ENCODE measurements around the gene NUP210.

NUP210 gene

DNA sequence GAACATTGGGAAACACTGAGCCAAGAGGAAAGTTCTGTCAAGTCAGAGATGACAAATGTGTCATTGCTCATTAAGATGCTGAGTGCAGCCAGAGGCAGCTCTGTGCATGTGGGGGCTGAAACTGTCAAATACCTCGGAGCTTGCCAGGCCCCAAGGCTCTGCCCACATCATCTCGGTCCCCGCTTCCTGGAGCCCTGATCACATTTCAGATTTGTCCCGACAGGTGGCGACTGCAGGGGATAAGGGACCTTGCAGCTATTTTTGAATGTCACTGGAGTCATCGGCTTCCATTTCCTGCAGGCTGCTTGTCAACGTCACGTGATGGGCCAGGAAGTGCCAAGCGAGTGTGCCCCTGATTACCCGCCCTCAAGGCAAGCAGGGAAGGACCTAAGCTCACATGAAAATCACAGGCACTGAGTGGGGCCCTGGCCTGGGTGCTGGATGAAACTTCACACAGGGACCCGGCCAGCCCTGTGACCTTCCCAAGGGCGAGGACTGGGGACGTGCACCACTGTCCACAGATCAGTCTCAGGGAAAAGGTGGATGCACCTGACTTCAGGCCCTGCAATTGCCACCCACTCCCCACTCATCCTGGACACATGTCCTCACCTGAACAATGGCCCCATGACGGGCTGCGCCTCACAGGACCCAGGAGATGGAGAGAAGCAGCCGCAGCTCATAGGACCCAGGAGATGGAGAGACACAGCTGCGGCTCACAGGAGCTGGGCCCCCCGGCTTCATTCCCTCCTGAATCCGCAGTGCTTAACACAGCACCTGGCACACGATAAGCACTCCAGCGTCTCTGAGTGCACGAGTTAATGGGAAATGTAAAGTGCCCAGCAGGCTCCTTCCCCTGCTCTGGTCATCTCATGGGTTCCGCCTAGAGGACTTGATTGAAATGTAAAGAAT lies 73.4 kb downstream of the NUP210 start:
- DNase-seq, result no peak

DNA sequence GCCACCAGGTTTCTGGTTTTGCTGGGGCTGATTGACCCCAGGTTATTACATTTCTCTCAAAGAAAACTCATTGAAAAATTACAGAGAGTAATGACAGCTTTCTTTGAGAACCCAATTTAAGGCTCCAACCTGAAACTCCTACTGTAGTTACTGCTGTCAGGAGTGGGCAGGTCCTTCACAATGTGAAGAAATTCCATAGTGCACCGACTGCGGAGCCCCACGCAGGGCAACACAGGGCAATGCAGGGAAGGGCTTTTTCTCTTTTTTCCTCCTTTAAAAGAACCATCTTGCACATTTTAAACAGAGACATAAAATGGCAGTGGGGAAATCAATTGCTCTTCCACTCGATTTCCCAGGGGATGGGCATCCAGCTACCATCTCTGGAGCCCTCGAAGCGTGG lies 74.3 kb downstream of the NUP210 start:
- no peak for DNase-seq

DNA sequence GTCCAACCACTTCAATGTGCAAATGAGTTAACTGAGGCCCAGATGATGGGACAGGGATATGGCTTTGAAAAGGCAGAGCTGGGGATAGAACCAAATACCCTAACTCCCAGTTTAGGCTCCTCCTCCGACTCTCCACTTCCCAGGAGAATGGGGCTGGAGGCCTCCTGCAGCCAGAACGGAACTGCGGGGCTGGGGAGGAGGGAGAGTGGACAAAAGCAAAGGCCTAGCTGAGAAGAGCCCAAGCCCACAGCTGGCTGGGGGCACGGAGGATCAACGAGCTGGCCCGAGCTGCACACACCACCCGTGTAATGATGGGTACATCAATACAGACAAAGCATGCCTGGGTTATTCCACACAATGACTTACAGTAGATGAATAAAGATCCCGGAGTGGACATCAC lies 74.8 kb downstream of the NUP210 start:
- DNase-seq, result no peak

DNA sequence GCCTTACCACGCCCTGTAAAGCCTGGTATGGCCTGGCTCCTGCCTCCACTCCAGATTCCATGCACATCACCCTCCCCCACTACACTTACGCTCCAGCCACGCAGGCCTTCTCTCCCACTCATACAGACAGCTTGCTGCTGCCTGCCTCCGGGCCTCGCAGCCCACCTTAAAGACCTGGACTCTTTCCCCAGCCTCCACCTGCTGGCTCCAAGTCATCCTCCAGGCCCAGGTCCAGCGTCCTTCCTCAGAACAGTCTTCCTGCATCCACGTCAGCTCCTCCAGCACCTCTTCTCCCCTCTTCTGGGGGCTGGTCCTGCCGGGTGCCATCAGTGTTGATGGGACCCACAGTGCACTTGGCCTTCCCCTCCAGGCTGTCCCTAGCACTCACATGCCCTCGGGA lies 75.5 kb downstream of the NUP210 start:
- no peak for DNase-seq

DNA sequence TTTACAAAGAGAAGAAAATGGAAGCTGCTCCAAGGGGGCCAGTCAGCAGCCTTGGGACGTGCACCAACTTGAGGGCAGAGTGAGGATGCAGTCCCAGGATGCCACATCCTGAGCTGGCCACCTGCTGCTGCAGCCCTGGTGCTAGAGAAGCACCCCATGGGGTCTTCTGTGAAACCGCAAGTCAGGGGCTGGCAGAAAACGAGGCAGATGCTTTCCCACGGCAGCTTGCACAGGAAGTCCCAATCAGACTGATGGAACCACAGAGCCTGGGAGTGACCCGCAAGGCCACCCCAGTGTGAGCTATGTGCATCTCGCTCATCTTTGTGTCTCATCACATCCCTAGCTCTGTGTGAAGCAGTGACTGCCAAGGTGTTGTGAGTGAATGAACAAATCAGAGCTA lies 76.5 kb downstream of the NUP210 start:
- DNase-seq, result peak; percentile 28

DNA sequence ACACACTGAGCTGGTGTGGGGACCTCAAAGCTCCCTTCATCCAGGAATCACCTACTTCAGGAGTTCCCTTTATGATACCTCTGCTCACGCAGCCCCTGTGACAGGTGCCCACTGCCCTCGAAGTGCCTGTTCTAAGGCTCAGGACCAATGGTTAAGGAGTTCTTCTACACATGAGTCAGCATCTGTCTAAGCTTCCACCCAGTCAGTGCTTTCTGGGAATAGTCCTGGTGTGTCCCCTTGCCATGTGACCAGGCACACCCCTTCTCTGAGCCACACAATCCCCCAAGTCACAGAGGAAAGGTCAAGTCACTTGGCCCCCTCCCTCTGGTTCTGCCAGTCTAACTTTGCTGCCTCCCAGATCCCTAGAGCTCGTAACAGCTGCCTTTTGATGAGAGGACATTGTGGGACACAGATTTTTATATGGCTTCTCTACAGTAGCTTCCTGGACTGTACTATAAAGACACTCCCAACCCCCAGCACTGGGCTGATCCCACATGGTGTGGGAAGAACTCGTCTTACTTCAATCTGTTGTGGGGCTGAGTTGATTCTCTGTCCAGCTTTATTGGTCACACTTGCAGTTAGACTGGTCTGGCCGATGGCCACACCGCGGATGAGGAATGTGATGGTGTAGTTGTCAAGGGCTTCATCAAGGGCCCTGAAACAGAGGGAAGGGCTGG lies 78.8 kb downstream of the NUP210 start:
- no peak for DNase-seq

DNA sequence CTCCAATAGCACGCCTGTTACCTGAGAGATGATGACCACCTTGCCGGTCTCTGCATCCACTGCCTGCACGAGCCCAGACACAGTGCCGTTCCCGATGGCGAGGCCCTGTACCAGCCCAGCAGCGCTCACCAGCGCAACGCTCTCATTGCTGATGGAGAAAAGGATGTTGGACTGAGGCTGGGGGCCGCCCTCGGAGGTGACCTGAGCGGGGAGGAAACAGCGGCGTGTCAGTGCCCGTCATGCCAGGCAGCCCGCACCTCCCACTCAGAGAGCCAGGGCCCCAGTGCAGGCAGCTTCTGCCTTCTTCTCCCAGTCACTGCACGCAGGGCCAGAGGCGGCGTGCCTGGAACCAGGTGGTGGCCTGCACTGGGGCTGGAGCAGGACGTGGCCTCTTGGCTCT lies 80.3 kb downstream of the NUP210 start:
- no peak for DNase-seq

DNA sequence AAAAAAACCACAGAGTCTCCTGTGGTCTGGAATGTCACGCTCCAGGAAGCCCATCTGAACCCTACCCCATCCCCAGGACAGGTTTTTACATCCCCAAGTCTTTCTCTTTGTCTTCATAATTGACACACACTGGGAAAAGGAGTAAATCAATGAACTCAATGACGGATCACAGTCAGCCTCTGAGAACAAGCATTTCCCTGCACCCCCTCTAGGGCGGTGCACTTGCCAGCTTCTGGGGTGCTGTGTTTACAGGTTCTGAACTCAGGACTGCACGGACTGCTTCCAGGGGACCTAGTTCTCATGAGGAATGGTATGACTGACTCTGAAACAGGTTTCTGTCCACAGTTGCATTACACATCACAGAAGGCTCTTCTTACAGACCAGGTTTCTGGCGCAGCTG lies 81.1 kb downstream of the NUP210 start:
- no peak for DNase-seq

DNA sequence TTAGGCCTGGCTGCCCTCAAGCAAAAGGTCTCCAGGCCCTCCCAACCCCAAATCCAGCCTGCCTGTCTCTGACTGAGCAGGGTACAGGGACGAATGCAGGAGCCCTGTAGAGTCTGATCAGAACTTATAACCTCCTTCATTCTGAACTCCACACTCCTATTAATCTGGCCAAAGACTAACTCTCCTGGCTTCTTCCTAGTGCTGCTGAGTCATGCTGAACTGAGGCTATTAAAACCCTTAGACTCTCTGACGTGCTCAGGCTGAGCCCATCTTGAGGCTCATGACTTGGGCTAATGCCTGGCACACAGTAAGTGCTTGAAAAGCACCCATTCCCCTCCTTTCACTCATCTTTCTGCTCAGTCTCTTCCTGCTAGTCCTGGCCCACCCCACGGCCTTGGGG lies 81.9 kb downstream of the NUP210 start:
- DNase-seq, result no peak

DNA sequence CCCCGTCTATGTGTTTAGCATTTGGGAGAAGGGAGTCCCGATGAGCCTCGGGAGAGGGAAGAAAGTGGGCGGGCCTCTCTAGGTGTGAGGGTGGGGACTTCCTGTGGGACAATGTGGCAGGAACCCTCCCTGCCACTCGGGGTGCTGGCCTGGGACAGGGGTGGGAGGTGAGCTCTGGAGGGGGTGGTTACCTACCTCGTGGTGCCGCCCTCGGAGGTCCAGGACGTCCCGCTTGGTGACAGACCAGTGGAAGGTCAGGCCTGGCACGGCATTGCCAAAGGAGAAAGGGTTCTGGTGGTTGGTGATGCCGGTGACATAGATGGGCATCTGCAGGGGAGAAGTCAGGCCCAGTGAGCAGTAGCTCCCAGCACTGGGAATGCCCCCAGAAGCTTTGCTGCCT lies 83.5 kb downstream of the NUP210 start:
- no peak for DNase-seq

DNA sequence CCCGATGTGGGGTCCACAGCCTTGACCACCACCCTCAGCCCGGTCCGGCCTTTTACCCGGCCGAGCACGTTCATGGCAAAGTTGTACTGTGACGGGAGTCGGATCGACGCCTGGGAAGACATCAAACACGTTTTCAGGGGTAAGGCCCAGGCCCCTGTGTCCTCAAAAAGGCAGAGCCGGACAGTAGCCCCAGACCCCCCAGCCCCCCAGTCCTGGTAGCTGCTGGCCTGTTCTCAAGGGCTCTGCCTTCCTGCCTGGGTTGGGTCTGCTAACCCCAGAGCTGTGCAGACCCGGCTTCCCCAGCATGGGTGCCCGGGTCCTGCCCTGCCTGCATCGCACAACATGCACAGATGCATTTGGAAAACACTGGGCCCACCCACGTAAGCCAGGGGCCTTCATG lies 84.6 kb downstream of the NUP210 start:
- no peak for DNase-seq

DNA sequence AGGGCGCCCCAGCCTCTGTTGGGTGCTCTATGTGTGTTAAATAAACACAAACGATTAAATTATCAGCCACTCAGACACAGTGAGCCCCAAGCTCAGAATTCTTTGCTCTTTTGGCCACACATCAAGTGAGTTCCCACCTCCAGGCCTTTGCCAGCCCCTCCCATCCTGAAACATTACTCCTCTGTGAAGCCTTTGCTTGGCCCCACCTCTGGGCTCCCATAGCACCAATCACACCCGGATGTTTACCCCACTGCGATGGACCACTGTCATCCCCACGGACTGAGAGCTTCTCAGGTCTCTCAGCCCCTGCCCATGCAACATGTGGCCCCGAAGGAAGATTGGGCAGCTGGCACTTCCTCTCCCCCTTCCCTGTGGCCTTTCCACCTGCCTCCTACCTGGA lies 85.1 kb downstream of the NUP210 start:
- no peak for DNase-seq

DNA sequence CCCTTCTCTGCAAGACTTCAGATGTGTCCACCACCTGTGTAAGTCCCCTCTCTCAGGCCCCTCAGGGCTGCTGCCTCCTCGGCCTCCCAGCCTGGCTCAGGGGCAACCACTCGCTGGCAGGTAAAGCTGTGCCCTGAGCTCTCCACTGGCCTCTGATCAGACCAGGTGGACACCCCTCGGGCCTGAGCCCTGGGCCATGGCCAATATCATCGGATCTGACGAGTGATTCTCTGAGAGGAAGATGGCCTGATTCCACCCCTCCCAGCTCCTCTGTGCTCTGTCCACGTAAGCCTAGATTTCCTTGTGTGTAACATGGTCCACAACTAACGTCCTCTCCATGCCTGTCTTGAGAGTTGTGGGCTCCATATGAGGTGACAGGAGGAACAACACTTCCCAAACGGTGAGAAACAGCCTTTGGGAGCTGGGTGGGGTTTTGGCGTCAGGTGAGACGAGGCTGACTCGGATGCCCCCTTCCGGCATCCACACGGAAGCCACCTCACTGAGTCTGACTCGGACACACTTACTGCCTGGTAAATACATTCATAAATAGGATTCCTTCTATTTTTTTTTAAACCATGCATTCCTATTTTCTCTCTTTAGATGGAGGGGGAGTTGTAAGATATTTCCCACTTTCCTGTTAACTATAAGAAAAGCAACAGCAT lies 86.8 kb downstream of the NUP210 start:
- no peak for DNase-seq

DNA sequence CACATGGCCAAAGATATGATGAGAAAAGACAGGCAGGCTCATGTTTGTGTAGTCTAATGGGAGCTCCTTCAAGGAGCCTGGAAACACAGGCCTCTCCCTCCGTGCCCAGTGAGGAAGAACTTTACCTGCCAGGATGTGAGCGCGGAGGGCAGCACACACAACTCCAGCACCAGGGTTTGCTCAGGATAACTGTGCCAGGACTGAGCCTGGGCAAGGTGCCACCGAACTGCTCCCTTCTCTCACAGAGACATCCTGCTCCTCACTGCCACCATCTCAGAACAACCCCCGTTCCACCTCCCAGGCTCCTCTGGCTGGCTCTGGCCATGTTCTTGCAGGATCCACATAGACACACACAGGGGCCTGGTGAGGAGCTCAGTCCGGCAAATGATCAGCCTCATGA lies 87.4 kb downstream of the NUP210 start:
- DNase-seq, result no peak

DNA sequence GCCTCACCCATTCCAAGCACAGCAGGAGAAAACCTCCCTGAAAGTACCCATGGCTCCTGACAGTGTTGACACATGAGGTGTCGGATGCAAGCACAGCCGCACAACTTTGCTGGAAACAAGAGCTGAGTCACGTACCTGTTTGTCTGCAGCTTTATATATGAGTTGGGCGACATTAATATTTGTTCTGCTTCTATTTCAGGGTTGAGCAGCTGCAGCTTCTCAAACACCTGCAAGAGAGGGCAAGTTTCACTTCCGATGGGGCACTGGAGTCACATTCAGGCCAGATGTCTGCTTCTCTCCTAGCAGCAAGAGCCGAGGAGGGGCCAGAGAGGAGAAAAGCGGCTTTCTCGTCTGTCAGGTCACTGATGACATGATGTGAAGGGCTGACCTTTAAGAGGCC lies 88.0 kb downstream of the NUP210 start:
- peak; percentile 56 for DNase-seq

DNA sequence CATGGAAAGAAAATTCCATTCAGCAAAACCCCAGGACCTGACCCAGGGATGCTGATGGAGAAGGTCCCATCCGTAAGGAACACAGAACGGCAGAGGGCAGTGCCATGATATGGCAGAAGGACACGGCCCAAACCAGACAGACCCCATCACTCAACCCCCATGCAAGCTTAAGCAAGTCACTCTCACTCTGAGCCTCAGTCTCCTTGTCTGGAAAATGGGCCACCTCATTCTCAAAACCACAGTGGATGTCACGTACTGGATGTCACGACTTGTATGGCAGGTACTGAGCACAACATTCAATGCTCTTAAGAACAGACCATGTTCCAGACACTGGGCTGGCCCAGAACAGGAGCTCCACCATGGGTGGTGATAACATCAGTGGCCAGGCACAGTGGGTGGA lies 90.4 kb downstream of the NUP210 start:
- no peak for DNase-seq

DNA sequence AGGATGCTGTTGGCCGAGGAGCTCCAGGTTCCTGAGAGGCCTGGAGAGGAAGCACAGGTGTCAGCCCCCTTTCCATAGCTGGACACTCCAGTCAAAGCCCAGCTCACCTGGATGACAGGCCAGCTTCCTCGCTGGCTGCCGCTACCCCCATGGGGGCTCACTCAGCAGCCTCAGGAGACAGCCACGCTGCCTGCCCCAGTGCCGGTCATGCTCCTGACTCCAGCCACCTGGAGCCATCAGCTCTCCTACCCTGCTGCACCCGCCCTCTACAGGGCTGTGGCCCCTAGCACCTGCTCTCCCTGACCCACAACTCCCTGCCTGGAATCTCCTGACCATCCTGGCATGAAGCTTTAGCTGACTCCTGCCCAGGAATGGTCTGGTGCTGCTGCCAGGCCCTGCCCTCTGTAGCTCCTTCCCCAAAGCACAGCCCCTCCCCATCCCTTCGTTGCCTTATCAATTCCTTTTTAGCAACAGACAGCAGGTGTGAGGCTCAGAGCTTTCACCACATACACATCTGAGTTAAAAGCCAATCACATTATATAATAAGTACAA lies 94.2 kb downstream of the NUP210 start:
- DNase-seq, result no peak

DNA sequence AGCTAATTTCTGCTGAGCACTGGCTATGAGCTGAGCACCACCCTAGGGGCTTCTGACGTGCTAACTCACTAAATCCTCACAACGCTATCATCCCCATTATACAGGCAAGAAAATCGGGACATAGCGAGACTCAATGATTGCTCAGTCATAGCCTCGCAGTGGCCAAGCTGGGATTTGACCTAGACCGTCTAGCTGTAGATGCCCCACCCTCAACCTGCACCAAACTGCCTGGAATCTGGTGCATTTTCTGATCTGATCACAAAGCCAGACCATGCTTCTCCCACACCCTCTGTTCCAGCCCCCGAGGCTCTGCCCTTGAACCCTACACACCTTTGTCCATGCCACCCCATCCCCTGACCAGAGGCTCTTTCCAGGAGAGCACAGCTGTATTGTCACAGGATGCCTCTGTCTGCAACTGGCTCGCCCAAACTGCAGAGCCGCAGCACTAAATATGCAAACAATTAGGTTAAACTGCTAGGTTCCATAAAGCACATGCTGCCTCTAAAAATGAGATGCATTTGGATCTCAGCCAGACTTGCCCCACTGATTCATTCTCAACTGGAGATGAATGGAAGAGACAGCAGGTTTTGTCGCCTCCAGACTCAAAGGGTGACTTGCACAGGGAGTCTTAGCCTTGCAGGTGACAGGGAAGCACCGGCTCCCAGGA lies 95.2 kb downstream of the NUP210 start:
- no peak for DNase-seq

DNA sequence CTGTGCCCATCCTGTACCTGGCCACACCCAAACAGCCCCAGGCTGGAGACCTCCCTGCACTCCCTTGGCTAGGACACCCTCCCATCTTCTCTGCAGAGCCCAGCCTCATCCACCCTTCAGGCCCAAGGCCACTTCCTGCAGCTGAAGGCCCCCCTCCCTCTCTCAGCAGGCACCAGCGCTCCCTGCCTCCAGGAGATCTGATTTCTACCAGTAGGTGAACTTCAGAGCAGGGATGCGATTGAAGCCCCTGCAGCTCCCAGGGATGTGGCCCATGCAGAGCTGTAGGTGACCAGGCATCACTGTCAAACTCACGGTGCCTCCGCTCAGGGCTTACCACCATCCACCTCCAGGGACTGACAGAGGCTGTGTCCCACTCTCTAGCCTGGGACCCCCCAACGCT lies 96.3 kb downstream of the NUP210 start:
- DNase-seq, result no peak

DNA sequence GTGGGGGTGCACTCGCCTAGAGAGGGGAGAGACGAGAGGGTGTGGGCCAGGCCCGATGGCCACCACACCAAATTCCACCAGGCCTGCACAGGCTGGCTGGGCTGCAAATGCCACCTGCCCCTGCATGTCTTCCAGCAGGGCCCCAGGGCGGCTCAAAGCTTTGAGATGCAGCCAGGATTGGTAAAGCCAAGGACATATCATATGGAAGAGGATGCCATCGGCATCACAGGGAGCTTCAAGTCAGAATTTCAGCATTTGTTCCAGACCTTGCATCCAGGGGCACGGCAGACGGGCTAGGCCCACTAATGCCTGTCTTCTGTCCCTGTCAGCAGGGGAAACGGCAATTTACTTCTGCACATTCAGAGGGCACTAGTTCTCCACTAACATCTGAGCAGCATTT lies 97.8 kb downstream of the NUP210 start:
- no peak for DNase-seq

DNA sequence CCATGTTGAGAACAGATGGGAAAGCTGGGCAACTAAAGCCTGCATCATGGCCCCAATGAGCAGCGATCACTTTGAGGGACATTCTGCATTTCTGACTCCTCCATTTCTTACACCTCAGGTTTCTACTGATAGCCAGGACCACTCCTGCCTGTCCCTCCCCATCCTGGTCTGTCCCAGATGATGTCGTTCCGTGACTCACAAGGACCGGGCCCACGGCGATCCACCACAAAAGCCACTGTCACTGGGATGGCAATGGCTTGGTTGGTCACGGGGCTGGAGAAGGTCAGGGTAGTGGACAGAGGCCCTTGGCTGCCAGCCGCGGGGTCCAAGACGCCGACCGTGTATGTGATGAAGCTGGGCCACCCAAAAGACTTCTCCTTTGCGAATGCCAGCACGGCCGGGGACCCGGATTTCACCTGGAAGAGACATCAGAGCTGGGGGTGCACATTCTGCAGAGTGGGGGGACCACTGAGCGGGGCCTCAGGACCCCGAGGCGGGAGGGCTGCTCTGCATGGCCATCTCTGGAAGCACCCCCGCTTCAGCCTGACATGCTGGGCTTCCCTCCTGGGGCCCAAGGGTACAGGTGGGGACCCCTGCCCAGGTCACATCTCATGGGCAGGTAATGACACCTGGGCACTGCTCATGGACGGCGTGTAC lies 100.4 kb downstream of the NUP210 start:
- no peak for DNase-seq

DNA sequence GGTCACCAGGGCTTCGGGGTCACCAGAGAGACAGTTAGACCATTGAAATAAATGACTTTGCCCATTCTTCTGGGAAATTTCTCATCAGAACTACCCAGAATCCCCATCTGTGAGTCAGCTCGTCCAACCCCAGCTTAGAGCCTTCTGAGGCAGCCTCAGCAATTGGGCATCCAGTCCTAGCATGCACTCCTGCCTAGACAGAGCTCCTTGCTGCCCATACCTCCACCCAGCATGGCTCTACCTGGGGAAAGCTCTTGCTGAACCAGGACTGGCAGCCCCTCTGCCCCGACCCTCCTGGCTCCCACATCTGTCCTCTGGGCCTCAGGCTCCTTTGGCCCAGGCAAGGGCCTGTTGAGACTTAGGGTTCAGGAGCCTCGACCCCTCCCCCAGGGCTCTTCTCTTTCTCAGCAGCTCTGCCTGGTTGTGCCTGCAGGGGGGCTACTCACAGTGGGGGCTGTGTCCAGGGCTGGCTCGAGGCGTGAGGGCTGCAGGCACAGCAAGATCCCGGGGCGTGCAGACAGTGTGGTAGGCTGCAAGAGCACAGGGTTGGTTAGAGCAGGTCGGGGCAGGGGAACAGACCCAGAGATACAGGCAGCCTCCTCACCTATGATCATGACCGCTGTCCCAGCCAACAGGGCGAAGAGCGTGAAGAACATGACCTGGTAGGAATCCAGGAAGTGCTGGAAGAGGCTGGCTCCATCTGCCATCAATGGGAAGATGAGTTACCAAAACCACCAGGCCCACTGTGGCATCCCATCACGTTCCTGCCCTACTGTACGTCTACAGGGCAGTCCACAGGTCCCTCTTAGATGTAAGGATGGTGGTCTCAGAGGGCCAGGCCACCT lies 101.3 kb downstream of the NUP210 start:
- no peak for DNase-seq
